Stimulated activated CD4-positive, alpha-beta T cell treated with anti-CD3 and anti-CD28 coated beads, TNF-alpha, amount 100 ng/mL, for 24 hours (primary cell): Measurements from ENCODE around the gene PCSK5.

Experiments used
- DNase-seq, 3 experiments: peaks; one replicate each; pipeline ENCODE4 v3.0.0-alpha.2; 2020; ENCODE audit warnings: low read depth in 3 of 3

PCSK5 gene

DNA sequence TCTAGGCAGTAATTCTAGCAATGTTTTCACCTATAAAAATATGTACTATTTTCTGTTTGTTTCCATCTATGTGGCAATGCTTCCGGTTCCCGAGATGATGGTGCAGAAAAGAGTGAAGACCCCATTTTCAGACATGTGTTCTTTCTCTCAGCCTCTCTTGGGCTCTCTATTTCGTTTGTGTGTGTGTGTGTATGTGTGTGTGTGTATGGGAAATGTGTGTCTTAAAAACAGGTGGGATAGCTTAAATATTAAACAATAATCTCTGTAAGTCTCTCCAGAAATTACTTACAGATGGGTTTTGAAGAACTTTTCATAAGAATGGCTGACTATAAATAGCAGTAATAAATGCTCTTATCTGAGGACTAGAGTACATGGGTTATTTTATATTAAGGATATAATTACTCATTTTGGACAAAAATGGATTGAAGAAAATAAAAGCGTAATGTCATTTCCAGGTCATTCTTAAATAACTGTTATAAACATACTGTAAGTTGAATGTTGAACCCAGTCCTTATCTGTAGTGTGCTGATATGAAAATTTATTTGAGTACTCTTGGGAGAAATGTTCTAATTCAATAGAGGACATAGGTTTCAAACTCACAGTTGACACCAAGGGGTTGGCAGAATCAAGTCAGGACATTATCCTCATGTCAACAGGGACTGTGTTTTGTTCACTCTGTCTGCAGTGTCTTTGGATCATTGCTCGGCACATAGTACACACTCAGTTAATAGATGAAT lies 31.1 kb downstream of the PCSK5 start:
- no peak for DNase-seq

DNA sequence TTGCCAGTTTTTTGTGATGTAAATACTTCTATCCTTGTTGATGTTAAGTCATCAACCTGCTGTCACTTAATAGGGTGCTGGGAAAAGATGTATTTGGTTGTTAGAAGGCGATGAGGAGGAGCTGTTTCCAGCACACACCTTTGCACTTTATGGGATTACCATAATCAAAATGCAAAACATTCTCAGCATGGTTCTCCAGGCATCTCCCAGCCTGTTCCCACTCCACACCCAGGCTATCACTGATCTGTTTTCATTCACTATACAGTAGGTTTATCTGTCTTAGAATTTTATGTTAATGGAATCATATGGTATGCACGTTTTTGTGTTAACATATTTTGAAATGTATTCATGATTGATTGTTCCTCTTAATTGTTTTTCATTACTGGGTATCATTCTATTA lies 35.9 kb downstream of the PCSK5 start:
- no peak for DNase-seq

DNA sequence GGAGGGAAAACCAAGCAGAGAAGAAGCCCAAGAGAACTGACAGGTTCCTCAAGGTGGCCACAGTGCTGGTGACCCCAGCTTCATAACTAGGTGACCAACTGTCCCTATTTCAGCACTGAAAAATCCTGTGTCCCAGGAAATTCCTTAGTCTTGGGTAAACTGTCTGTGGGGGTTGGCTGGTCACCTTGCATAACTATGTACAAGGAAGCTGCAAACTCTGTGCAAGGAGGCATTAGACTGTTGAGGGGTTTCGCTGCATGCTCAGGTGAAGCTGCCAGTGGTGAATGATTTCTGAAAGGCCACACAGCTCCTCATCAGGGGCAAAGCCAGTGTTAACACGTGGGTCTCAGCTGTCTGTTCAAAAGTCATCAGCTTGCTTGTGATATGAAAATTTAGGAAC lies 36.9 kb downstream of the PCSK5 start:
- no peak for DNase-seq

DNA sequence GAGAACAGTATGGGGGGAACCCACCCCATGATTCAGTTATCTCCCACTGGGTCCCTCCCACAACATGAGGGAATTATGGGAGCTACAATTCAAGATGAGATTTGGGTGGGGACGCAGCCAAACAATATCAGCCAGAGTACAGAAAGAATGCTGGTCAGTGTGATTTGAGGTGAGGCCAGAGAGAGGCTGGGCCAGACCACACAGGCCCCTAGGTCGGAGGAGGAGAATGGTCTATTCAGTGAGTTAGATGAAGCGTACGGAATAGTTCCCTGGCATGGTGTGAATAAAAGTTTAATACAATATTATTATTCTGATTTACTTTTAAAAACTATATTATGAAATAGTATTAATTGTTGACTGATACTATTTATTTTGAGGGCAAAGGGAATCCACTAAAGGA lies 39.7 kb downstream of the PCSK5 start:
- DNase-seq = no peak

DNA sequence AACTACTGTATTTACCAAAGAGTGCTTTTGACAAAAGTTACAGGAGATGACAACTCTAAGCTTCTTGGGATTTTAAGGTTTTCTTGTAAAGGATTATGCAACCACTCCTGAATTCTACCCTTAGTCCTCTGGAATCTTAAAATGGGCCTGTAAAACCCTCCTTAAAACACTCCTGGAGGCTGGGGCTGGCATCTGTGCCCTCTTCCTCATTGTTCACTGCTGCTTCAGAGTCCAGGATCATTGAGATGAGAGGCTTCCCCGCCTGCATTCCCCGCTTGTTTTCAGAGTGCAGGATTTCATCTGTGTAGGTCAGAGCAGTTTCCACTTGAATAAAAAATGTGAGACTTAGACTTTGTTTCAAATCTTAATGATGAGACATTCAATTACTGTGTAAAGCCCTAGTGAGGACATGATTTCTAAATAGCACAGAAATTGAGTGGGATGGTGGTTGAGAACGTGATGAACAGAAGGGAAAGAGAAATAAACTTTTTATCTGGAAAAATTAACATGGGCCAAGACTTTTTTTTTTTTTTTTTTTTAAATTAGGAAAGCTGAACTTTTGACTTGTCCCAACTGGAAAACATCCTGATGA lies 40.4 kb downstream of the PCSK5 start:
- no peak for DNase-seq

DNA sequence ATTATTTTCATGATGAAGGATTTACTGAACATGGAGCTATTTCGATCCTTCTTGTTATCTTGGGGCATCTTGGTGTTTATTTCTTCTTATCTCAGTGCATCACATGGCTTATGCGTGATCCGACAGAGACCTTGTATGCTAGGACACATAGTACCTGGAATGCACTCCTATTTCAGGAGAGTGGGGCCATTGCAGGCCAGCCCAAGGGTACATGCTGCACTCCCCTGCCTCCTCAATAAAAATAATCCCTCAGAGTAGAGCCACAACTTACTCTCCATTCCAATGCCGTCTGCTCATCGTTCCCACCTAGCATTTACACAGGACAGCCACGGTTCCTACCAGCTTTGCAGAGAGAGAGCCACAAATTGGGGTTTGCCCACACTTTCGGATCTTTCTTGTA lies 43.5 kb downstream of the PCSK5 start:
- no peak for DNase-seq

DNA sequence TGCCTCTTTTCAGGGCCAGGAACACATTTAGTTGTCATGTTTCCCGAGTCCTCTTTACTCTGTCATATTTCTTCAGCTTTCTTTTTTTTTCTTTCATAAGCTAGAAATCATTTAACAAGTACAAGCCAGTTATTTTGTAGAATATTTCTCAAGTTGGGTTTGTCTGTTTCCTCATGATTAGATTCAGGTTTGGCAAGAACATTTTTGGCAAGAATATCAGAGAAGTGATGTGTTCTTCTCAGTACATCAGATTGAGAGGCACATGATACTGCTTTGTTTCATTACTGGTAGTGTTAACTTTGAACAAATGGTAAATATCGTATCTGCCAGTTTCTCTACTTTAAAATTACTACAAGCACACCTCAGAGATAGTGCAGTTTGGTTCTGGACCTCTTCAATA lies 45.1 kb downstream of the PCSK5 start:
- no peak for DNase-seq

DNA sequence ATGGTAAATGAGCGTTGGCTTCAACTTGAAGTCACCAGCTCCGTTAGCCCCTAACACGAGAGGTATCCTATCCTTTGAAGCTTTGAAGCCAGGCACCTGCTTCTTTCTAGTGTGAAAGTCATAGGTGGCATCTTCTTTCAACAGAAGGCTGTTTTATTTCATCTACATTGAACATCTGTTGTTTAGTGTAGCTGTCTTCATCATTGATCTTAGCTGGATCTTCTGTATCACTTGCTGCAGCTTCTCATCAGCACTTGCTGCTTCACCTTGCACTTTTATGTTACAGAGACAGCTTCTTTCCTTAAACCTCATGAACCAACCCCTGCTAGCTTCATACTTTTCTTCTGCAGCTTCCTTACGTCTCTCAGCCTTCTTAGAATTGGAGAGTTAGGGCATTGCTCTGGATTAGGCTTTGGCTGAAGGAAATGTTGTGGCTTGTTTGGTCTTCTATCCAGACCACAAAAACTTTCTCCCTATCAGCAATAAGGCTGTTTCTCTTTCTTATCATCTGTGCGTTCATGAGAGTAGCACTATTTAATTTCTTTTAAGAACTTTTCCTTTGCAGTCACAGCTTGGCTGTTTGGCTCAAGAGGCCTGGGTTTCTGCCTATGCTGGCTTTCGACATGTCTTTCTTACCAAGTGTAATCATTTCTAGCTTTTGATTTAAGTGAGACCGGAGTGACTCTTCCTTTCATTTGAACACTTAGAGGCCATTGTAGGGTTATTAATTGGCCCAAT lies 47.2 kb downstream of the PCSK5 start:
- no peak for DNase-seq

DNA sequence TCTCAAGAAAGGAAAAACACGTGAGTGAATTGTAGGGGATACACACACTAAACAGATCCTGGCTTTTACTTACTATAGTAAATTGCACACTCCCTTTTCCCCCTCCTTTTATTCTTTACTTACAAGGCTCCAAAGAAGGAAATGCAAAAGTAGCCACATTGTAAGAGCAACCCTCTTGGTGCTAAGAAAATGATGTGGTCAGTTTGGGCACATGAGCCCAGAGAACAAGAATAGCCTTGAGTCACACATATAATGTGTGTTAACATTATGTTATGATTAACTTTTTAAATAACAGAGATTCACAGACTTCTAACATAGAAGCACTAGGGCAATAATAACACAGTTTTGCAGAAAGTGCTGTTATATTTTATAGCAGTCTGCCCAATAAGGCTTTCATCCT lies 48.5 kb downstream of the PCSK5 start:
- no peak for DNase-seq

DNA sequence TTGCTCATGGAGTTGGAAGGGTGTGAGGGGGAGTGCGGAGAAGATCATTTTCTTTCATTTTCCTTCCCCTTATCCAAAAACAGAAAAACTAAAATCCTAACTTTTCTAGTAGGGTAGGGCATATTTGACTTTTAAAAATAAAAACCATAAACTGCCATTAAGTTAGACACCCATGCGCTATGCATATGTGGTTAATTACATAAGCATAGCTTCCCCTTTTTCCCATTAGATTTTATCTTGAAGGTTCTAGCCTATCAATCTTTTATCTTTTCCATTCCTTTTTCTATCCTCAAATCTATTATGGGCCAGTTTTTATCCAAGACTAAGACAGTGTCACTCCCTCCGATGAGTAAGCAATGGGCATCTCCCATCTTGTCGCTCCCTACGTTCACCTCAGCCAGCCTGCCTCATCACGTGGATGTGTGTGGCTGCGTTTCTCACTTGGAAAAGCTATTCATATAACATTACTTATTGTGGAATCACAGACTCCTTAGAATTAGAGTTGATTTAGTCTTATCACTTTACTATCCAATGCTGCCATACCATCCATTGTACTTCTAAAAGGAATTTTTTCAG lies 49.2 kb downstream of the PCSK5 start:
- DNase-seq = no peak

DNA sequence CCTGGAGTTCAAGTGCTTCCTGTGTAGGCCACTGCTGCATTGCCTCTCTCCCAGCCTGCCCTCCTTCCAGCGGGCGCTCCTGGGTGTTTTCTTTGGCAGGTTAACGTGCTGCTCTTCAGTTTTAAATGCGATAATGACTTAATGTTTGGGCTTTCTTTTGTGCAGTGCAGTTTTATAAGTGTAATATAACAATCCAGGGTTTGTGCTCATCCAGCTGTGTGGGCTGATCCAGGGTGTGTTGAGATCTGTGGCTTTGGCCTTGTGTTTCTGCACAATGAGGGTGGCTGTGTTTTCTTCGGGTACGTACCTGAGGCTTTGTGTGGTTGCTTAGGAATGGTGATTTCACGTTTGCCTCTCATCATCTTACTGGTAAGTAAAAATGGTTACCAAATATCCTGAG lies 50.6 kb downstream of the PCSK5 start:
- no peak for DNase-seq

DNA sequence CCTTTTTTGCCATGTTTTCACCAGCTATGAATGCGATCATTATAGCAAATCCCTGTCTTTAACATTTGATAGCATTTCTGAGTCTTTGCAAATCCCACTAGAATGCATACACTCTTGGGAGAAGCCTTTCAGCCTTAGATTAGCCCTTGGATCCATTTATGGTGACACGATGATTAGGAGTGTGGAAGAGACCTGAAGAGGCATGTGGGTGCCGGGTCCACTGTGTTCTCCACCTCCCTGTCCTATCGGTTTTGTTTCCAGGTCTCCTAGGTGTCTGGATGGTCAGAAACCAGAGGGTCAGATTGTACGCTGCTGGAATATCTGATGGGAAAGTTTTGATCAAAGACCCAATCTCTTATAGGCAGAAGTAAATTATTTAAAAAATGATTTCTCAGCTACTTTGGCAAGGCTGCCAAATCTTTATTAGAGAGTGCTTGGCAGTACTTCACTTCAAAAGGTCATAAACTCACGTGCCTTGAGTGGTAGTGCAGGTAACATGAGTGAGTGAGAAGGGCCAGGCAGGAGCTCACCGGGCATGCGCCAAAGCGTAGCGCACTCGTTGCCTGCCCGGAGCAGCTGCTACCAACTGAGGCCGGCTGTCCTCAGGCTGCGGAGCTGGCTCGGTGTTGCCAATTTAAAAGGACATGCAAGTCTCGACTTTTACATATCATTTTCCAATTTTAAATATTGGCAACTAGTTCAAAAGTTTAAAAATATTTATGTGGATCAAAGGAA lies 51.3 kb downstream of the PCSK5 start:
- DNase-seq = no peak

DNA sequence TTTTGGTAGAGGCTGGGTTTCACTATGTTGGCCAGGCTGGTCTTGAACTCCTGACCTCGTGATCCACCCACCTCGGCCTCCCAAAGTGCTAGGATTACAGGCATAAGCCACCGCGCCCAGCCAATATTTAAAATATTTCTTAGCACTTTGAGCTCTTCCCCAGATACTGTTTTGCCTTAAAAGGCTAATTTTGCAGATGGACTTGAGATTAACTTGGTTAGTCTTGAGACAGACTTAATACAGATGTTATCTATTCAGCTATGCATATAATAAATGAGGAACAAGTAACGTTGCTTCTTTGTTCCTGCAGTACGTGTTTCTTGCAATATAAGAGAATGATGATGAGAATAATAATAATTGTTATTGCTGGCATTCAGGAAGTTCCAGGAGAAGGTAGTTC lies 56.3 kb downstream of the PCSK5 start:
- no peak for DNase-seq

DNA sequence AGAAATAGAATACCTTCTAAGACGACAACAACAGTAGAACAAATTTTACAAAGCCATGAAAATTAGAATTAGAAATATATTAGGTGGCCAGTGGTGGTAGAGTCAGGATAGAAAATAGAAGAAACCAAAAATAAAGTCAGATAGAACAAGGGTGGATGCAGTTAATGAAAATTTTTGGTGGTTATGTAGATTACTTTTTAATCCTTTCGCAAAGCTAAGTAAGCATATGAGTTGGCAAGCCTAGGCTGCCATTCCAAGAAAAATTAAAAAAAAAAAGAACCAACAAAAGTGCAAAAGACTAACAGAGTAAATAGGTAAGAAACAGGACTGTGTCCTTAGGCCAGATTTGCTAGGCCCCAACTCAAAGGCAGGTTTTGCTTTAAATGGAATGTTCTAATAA lies 56.8 kb downstream of the PCSK5 start:
- no peak for DNase-seq

DNA sequence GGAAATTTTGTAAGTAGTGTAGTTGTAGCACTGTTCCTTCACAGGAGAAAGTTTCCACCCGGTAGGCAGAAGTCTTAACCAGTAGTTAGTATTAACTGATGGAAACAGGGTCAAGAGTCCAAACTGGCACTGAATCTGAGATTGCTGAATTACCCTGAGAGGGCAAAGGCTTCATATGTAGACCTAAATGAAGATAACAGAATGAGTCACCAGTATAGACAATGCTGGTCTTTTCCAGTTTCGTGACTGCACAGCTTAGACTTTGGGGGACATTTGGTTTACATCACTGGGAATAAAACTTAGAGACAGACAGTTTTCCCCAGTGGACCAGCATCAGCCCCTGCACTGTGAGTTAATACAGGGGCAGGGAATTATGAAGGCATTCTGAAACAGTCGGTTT lies 60.5 kb downstream of the PCSK5 start:
- no peak for DNase-seq

DNA sequence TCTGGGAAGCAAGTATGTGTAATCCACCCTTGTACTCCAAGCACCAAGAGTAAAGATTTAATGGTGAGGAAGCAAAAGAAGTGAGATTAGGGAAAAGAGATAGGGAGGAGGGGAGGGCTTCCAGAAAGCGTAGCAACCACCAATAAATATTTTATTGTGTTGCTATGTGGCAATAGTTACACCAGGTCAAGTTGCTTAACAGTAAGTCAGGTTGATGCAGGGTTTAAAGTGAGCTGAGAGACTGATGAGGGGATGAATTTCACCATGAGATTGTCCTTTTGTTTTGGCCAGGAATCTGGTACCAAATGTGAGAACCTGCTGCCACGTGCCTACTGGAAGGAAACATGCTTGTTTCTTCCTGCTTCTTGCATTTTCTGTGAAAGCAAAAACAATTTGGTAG lies 62.7 kb downstream of the PCSK5 start:
- DNase-seq = no peak

DNA sequence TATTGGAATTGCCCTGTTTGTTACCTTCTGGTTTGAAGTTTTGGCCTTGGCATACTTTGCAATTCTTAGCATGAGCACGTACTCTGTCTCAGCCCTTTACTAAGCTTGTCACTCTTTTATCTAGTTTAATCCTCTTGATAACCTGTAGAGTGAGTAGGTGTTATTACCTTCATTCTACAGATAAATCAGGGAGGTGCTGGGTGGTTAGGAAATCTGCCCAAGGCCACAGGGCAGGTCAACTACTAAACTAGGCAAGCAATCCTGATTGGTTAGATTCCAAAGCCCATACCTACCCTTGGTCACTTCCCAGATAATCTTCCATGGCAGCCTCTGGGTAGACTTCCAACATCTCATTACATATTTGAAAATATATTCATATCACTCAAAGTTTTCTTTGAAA lies 65.7 kb downstream of the PCSK5 start:
- DNase-seq = no peak

DNA sequence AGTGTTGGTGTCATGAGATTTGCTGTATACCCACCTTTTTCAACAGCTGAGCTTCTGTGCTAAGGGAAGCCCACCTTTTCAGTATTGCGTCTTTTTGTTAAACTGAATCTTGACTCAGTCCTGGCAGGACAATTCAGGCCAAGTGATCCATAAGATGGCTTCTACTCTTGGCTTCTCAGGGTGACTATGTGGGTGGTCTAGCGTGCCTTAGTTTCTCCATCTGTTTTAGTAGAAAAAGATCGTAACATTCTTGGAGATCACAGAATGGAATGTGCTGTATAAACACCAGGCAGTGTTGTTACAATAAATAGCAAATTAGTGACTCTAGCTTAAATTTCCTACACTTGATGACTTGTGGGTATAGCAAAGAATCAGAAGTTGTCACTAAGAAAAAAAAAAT lies 66.6 kb downstream of the PCSK5 start:
- DNase-seq = no peak

DNA sequence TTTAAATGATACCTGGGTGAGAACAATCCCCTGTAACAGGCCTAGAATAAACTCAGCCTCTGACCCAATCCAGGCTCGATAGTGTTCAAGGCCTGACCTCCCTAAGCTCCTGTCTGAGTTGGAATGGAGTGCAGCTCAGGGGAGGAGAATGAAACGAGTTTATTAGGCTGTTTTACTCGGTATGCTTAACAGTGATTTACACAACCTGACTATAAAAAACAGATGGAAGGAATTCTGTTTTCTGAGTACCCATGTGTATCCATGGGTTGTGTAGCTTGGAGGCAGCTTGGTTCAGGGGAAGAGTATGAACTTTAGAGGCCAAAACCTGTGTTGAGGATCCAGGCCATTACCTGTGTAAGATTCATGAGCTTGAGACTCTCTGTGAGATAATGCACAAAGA lies 67.8 kb downstream of the PCSK5 start:
- DNase-seq = no peak

DNA sequence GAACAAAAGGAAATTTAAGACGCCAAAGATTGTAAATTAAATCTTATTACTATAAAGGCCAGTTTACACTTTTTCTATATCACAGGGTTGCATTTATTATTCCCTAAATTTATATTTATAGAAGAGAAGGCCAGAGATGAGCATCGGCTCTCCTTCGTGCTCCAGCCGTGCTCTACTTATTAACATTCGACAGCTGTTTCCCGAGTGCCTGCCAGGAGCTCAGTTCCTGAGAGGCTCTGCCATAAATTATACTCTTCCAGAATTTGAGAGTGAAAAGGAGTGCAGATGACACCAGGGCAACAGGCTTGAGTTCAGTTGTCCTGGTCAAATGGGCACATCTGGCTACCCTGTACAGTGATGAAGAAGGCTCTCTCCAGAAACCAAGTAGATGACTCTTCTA lies 70.1 kb downstream of the PCSK5 start:
- no peak for DNase-seq

DNA sequence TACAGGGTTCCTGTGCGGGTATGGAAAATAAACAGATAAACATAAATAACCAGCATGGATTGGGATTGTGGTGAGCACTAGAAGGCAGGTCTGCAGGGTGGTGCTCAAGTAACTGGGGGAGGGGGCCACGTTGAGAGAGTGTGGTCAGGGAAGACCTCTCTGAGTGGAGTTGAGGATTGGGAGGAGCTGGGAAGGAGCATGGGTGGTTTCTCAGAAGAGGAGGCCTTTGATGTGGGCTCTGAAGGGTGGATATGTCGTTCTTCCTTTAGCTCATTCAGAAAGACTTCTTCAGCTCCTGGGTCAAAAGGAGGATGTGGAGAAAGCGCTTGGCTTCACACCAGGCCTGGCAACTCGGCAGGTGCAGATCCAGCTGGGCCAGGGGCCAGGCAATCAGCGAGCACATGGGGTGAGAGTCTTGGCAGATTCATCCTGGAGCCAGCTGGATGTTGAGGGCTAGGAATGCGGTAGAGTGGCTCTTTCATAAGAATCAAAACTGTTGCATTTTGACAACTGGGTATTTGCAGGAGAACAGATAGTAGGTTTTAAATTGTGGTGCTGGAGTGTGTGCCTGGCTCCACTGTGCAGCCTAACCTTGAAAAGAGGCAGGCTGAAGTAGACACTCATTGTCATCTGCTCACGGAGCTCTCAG lies 71.7 kb downstream of the PCSK5 start:
- no peak for DNase-seq

DNA sequence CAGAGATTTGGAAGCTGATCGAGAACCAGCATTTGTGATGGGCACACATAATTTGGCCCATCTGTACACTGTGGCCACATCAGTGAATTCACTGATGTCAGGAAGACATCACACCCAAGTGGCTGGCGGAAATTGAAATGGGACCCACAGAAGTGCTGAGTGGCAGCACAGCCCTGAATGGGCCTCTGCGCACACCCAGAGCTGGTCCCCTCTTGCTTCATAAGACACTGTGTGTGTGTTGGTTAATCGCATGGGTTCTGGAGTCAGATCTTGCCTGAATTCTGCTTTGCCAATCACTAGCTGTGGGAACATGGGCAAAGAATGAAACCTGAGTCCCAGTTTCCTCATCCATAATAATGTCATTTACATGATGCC lies 72.2 kb downstream of the PCSK5 start:
- DNase-seq = no peak
